Stimulated activated naive B cell treated with anti-CD40 and anti-IgM and Interleukin-4, amounts not matched to agents 10 μg/mL and 1 μg/mL and 100 μg/mL, for 72 hours (primary cell): ENCODE data around the gene LINC01488.

Source experiments
- ATAC-seq, 2 donors: fragments of 150-1000 bp; cut with Tn5 transposase; replicated peaks; 2 replicates each; pipeline ENCODE4 v1.10.0; 2021; ENCODE audit warnings: moderate library complexity in 1 of 2
- DNase-seq: peaks from one replicate; pipeline ENCODE4 v3.0.0; 2021
- H3K27ac Mint-ChIP-seq: one replicate; pipeline ENCODE4 v1.8.0; 2022; ENCODE audit warnings: mild to moderate bottlenecking, mixed read lengths
- H3K27me3 Mint-ChIP-seq, 2 donors: one replicate each; pipeline ENCODE4 v1.8.0; 2022; ENCODE audit warnings: mixed read lengths in 2 of 2
- H3K36me3 Mint-ChIP-seq, 2 donors: one replicate each; pipeline ENCODE4 v1.8.0; 2022; ENCODE audit warnings: mixed read lengths in 2 of 2, mild to moderate bottlenecking in 1 of 2
- H3K4me1 Mint-ChIP-seq, 2 donors: one replicate each; pipeline ENCODE4 v1.8.0; 2022; ENCODE audit warnings: mixed read lengths in 2 of 2, mild to moderate bottlenecking in 1 of 2
- H3K4me3 Mint-ChIP-seq, 2 donors: one replicate each; pipeline ENCODE4 v1.8.0; 2022; ENCODE audit warnings: mild to moderate bottlenecking in 2 of 2, mixed read lengths in 2 of 2, moderate library complexity in 1 of 2
- H3K9me3 Mint-ChIP-seq, 2 donors: one replicate each; pipeline ENCODE4 v1.8.0; 2022; ENCODE audit warnings: mixed read lengths in 2 of 2, mild to moderate bottlenecking in 1 of 2

LINC01488 gene

GRCh38 chr11:69463995-69464960 lies 17.2 kb upstream of the LINC01488 start:
- Mint-ChIP-seq H3K27me3 (peaks cover 42 to 51% of the 10 kb centered on the region in 2 donors), H3K9me3 (peaks cover 6 to 14% of the 10 kb centered on the region in 2 donors), H3K27ac (no peak overlapping the region), H3K4me3 (no peak overlapping the region), H3K36me3 (peaks cover 2 to 8% of the 10 kb centered on the region in 2 donors), H3K4me1 (peaks cover 4 to 10% of the 10 kb centered on the region in 2 donors)
- ATAC-seq (no peak), DNase-seq (no peak)

- peaks cover 36 to 48% of the 10 kb centered on the region in 2 donors for H3K27me3 Mint-ChIP-seq
- H3K9me3 Mint-ChIP-seq = peaks cover 6 to 10% of the 10 kb centered on the region in 2 donors
- H3K4me1 Mint-ChIP-seq = peaks cover 4 to 10% of the 10 kb centered on the region in 2 donors
- DNase-seq (no peak), ATAC-seq (no peak)
- no peak overlapping the region for H3K27ac Mint-ChIP-seq
- H3K36me3 Mint-ChIP-seq = peaks cover 2 to 4% of the 10 kb centered on the region in 2 donors
- H3K4me3 Mint-ChIP-seq = no peak overlapping the region
Measured at GRCh38 chr11:69465236-69466000, 16.0 kb upstream of the LINC01488 start.

DNA sequence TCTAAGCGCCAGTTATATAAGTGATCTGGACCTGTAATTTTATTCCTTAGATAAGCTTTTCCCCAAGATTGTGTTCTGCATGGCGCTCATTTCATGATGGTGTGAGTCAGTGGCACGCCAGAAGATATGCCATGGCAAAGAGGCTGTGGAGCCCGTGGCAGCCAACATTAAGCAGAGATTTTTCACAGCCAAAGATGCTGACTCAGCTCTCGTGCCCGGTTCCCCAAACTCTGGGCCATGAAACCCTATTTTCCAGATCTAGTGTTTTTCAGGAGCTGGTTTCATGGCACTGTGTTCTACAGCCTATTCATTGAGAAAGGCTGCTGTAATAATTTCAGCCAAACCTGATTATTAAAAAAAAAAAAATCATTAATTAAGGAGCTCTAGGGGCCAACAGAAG lies 15.4 kb upstream of the LINC01488 start:
- no peak overlapping the region for H3K4me3 Mint-ChIP-seq
- peaks cover 2 to 3% of the 10 kb centered on the region in 2 donors for H3K36me3 Mint-ChIP-seq
- peaks cover 3 to 4% of the 10 kb centered on the region in 2 donors for H3K9me3 Mint-ChIP-seq
- peaks cover 30 to 43% of the 10 kb centered on the region in 2 donors for H3K27me3 Mint-ChIP-seq
- no peak for ATAC-seq
- H3K27ac Mint-ChIP-seq = no peak overlapping the region
- DNase-seq = no peak
- H3K4me1 Mint-ChIP-seq = peaks cover 4 to 10% of the 10 kb centered on the region in 2 donors

- ATAC-seq (no peak), DNase-seq (no peak)
- Mint-ChIP-seq H3K4me1 (peaks cover 9 to 10% of the 10 kb centered on the region in 2 donors), H3K9me3 (no peaks in the 10 kb centered on the region), H3K36me3 (no peaks in the 10 kb centered on the region), H3K27me3 (peaks cover 28 to 47% of the 10 kb centered on the region in 2 donors), H3K27ac (no peak overlapping the region), H3K4me3 (no peak overlapping the region)
Measured at GRCh38 chr11:69467196-69467595, 14.3 kb upstream of the LINC01488 start.

GRCh38 chr11:69467646-69468045 lies 13.8 kb upstream of the LINC01488 start:
- H3K27me3 Mint-ChIP-seq = peaks cover 26 to 47% of the 10 kb centered on the region in 2 donors
- H3K9me3 Mint-ChIP-seq = no peaks in the 10 kb centered on the region
- no peak overlapping the region for H3K4me3 Mint-ChIP-seq
- peaks cover 9 to 10% of the 10 kb centered on the region in 2 donors for H3K4me1 Mint-ChIP-seq
- ATAC-seq = no peak
- DNase-seq = no peak
- H3K36me3 Mint-ChIP-seq = no peaks in the 10 kb centered on the region
- no peak overlapping the region for H3K27ac Mint-ChIP-seq

DNA sequence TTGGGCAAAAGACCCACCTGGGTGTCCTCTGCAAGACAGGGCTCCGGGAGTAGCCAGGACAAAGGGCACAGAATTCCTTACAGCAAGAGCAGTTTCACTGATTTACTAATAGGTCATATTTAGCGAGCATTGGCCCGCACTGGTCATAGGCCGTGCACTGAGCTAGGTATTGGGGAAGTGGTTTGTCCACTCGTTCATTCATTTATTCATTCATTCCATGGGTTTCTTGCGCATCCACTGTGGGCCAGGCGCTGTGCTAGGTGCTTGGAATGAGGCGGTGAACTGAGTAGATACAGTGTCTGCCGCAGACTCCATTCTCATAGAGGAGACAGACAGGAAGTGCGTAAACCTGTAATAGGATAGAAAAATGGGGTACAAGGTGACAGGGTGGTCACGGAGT lies 13.2 kb upstream of the LINC01488 start:
- Mint-ChIP-seq H3K27me3 (peaks cover 28 to 48% of the 10 kb centered on the region in 2 donors), H3K27ac (no peak overlapping the region), H3K4me3 (no peak overlapping the region), H3K4me1 (peaks cover 9 to 10% of the 10 kb centered on the region in 2 donors), H3K9me3 (peaks cover under 1% of the 10 kb centered on the region in 2 donors), H3K36me3 (peaks cover under 1% of the 10 kb centered on the region in 2 donors)
- no peak for DNase-seq
- ATAC-seq = no peak

DNA sequence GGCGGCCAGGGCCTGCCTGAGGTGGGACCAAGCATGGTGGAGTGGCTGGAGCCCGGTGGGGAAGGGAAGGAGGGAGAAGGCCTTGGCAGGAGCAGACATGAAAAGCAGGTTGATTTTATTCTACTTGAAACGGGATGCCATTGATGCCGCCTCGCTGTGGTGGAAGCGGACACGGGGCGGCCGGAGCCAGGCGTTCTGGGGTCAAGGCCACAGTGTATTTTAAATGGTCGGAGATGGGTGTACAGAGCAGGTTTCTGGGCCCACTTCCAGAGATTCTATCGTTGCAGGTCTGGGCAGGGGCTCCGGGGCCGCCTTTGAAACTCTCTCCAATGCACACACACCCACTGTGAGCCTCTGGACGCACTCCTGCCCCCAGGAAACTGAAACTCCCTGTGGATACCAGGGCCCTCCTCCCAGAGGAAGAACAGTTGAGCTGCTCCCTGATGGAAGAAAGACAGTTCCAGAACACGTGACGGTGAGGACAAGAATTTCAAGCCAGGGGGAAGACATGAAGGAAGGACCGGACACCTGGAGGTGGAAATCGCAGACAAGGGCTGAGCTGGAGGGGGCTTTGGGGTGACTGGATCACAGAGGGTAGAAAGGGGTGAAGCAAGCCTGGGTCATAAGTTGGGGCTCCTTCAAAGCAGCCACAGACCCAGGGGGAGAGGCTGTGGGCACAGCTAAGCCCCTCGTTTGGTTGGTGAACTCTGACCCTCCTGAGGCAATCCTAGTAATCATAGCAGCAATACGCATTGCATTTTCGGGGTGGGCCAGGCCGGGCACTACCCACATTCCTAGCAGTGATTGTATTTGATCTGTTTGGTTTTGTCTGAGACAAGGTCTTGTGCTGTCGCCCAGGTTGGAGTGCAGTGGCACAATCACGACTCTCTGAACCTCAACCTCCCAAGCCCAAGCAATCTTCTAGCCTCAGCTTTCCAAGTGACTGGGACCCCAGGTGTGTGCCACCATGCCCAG lies 12.3 kb upstream of the LINC01488 start:
- Mint-ChIP-seq H3K27ac (no peak overlapping the region), H3K4me3 (no peak overlapping the region), H3K9me3 (peaks cover 6 to 7% of the 10 kb centered on the region in 2 donors), H3K36me3 (peaks cover 3 to 6% of the 10 kb centered on the region in 2 donors), H3K27me3 (peaks cover 35 to 46% of the 10 kb centered on the region in 2 donors), H3K4me1 (peaks cover 9 to 10% of the 10 kb centered on the region in 2 donors)
- no peak for ATAC-seq
- DNase-seq = no peak

DNA sequence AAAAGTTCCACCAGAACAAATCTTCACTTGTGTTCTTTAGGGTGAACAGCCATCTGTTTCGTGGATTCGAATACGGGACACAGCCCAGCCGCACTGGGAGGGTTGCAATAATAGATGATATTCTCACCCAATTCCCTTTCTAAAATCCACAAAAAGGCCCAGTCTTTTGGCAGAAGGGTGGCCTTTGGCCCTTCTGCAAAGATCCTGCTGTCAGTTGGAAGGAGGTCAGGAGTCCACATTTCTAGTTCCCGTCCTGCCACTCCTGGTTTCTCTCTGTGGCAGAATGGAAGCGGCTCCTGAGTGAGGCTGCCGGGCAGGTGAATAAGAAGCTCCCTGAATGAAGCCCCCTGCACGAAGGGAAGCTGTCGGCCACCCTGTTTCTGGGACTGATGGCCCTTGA lies 11.2 kb upstream of the LINC01488 start:
- H3K27me3 Mint-ChIP-seq = peaks cover 31 to 39% of the 10 kb centered on the region in 2 donors
- no peak overlapping the region for H3K4me3 Mint-ChIP-seq
- peaks cover 9 to 10% of the 10 kb centered on the region in 2 donors for H3K4me1 Mint-ChIP-seq
- peaks cover 3 to 6% of the 10 kb centered on the region in 2 donors for H3K36me3 Mint-ChIP-seq
- no peak overlapping the region for H3K27ac Mint-ChIP-seq
- H3K9me3 Mint-ChIP-seq = peaks cover 6 to 7% of the 10 kb centered on the region in 2 donors
- DNase-seq (no peak), ATAC-seq (no peak)

DNA sequence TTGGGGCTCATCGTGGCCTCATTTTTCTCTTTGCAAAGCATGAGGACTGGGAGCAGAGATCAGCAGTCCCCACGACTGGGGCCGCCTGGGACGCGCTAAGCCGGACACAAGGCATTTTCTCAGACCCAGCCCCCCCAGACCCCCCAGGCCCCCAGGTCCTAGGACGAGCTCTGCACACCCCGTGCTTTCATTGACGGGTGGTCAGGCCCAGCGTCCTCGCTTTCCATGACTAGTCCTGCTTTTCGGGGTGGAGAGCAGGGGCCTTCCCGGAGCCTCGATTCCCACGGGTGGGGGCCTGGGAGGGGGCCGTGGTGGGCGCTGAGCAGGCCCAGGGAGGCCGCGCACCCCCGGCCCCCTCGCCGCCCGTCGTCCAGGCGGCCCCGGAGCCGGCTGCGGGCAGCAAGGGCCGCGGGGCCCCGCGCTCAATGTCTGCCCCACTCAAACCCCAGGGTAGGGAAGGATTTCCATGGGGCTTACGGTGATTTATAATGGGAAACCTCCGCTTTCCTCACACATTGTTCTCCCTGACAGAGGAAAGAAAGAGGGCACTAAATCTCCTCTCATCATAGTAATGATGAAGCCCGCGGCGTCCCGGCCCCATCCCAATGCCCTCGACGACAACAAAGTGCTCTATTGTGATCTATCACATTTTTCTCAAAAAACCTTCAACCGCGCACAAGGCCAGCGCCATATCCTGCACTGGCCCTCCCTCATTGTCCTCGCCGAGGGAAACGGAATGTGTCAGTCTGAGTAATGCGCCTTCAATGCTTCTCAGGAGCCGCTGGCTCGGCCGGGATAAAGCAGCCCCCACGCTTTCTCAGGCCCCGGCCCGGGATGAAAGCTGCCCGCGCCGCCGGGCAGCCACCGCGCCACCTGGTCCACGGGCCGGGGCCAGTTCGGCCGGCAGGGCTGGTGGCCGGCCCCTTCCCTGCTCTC lies 10.4 kb upstream of the LINC01488 start:
- no peak for ATAC-seq
- Mint-ChIP-seq H3K4me3 (no peak overlapping the region), H3K9me3 (peaks cover 6 to 7% of the 10 kb centered on the region in 2 donors), H3K27ac (no peak overlapping the region), H3K4me1 (peaks cover 9 to 10% of the 10 kb centered on the region in 2 donors), H3K27me3 (peaks cover 31 to 39% of the 10 kb centered on the region in 2 donors), H3K36me3 (peaks cover 3 to 6% of the 10 kb centered on the region in 2 donors)
- DNase-seq = no peak

DNA sequence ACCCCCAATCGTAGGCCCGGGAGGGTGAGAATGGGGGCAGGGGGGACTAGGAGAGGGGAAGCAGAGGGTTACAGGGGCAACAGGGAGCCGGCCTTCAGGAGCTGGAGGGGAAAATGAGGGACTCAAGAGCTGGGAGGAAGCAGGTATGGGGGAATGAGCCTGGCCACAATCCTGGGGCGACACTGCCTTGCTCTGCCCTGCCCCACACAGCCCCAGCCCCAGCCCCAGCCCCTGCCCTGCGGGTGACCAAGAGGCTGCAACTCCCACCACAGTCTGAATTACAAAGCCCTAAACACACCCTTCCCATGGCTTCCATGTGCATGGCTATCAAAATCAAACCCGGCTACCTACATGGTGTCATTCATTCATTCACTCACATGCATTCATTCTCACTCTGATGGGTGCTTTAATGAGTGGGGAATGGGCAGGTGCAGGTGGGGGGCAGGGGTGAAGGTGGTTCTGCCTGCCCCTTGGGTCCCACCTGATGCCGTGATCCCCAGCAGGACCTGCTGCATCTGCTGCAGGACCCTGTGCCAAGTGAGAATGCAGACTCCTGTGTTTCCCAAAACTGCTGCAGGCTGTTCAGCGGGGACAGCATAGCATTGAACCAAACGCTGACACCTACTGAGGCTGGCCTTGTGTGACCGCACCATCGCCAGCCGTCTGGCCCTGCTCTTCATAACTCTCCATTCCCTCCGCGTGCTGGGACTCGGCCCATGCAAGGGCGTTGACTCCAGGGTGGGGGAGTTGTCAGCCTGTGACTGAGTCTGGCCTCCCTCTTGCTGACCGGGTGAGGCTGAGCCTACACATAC lies 9.5 kb upstream of the LINC01488 start:
- Mint-ChIP-seq H3K36me3 (peaks cover 3 to 6% of the 10 kb centered on the region in 2 donors), H3K27me3 (peaks cover 31 to 39% of the 10 kb centered on the region in 2 donors), H3K9me3 (peaks cover 6 to 7% of the 10 kb centered on the region in 2 donors), H3K4me3 (no peak overlapping the region), H3K4me1 (peaks cover 9 to 10% of the 10 kb centered on the region in 2 donors), H3K27ac (no peak overlapping the region)
- DNase-seq = no peak
- no peak for ATAC-seq

DNA sequence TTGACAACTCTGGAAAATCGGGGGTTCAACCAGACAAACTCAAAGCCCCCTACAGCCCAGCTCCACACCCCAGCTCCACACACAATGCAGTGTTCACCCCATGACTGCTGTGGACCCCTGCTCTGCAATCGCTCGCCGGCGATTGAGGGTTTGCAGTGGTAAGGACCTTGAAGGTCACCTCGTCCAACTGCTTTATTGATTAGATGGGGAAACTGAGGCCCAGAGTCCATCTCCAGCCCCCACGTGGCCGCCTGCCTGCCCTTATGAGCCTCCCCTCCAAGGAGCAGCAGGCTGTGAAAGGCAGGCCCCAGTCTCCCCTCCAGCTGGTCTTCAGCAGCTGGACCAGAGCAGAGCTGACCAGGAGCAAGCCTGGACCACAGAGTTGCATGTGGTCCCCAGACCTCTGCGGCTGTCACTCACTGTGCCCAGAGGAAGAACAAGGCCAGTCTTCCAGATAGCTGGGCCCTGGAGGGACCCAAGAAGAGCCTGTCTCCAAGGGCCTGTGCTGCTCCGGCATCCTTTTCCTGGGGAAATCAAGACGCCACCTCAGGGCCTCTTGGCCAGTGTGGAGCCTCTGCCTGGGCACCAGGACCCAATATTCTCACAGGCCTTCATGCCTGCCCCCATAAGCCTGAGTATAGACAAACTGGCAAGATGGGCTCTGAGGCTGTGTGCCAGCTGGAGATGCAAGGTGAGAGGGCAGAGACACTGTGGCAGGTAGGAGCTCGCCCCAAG lies 8.8 kb upstream of the LINC01488 start:
- Mint-ChIP-seq H3K4me3 (no peak overlapping the region), H3K36me3 (peaks cover 3 to 6% of the 10 kb centered on the region in 2 donors), H3K9me3 (peaks cover 6 to 7% of the 10 kb centered on the region in 2 donors), H3K4me1 (peaks cover 3 to 7% of the 10 kb centered on the region in 2 donors), H3K27ac (no peak overlapping the region), H3K27me3 (peaks cover 27 to 39% of the 10 kb centered on the region in 2 donors)
- ATAC-seq (no peak), DNase-seq (no peak)
